Kidney capillary endothelial cell (primary cell): ENCODE data around the gene CWC27.
"Not testable (repeated sequence)": the region's sequence is repeated elsewhere in the genome, so short reads cannot be mapped to it uniquely, and the experiment has no call there.

Experiments used
- DNase-seq: peaks from one replicate; pipeline ENCODE4 v3.0.0-alpha.2; 2018; ENCODE audit warnings: low spot score

The CWC27 gene

DNA sequence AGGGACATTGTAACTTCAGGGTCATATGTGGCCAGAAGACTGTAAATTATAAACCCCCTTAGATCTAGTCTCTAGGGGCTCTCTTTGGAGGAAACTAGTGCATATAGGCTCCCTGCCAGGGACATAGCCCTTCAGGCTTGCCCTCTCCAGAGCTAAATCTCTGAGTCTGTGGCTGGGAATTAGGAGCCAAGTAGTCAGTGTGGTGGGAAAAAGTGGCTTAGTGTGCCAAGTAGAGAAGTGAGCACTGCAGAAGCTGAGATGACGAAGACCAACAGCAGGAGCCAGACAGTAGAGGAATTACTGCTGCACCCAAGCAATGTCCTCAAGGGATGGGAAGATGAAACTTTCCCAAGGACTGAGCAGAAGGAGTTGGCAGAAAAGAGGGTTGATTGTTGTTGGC, 71.2 kb downstream of the CWC27 start:
- DNase-seq = no peak

GRCh38 chr5:64840958-64841357, 72.2 kb downstream of the CWC27 start:
- DNase-seq = no peak

DNA sequence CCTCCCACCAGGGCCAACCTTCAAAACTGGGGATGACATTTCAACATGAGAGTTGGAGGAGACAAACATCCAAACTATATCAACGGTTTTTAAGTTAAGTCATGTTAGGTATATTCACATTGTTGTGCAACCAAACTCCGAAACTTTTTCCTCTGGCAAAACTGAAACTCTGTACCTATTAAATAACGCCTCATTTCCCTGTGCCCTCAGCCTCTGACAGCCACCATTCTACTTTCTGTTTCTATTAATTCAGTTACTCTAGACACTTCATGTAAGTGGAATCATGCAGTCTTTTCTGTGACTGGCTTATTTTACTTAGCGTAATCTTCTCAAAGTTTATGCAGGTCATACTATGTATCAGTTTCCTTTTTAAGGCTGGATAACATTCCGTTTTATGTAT, 85.0 kb downstream of the CWC27 start:
- DNase-seq = no peak

DNA sequence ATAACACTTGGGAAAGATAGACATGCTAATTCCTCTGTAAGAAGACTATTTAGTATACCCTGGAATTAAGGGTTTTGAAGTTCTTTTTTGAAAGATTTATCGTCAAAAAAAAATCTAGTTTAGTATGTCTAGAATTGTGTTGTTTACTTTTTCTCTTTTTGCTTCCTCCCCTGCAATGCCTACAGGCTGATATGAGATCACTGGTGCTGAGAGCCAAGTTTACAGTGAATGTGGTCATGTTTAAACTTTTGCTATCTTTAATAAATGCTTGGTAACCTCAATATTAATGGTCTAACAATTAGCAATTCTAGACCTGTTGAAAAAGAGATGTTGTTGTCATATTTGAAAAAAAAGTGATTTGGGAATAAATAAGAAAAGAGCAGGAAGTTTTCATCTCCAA, 86.1 kb downstream of the CWC27 start:
- no peak for DNase-seq

DNA sequence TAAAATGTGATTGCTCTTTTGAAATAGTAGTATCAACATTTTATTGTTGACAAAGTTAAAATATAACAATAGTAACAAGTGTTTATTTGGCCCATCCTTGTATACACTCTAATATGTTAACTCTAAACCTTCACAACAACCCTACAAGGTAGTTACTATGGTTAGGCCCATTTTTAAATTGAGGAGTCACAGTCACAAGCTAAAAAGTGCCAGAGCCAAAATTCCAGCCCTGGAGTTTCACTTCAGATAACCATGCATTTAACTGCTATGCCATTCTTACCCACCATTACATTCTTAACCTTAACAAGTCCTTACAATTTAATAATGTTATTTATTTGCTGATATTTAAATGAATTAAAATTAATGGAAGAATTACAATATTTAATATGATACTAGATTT, 91.2 kb downstream of the CWC27 start:
- no peak for DNase-seq

- no peak for DNase-seq
Observed at GRCh38 chr5:64861281-64861680, 92.6 kb downstream of the CWC27 start.

- DNase-seq = no peak
Observed at GRCh38 chr5:64864171-64864570, 95.4 kb downstream of the CWC27 start.

DNA sequence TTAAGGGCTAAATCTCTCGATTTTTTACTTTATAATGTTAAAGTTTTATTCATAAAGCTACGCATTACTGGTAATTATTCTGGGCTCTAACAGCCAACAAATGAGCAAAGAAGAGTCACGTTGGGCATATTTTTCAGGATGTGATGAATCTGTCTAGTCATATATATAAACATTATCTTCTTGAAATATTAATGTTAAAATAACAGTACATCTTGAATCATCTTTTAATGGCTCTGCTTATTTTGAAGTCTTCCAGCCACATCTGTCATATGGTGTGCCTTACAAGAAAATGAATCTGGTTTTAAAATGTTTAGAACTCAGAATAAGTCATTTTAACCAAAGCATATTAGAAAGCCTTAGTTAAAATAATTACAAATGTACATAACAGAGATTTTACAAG, 96.9 kb downstream of the CWC27 start:
- DNase-seq = no peak

- peak; percentile 47 for DNase-seq
Observed at GRCh38 chr5:64869419-64869818, 100.7 kb downstream of the CWC27 start.

- DNase-seq = no peak
Observed at GRCh38 chr5:64872044-64872443, 103.3 kb downstream of the CWC27 start.

DNA sequence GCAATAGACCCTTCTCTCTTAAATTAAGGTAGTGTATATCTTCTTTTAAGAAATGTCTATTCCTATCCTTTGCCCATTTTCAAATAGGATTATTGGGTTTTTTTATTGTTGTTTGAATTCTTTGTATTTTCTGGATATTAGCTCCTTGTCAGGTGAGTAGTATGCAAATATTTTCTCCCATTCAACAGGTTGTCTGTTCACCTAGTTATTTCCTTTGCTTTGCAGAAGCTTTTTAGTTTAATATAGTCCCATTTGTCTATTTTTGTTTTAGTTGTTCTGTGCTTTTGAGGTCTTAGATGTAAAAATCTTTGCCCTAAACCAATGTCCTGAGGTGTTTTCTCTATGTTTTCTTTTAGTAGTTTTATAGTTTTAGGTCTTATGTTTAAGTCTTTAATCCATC, 104.7 kb downstream of the CWC27 start:
- no peak for DNase-seq

DNA sequence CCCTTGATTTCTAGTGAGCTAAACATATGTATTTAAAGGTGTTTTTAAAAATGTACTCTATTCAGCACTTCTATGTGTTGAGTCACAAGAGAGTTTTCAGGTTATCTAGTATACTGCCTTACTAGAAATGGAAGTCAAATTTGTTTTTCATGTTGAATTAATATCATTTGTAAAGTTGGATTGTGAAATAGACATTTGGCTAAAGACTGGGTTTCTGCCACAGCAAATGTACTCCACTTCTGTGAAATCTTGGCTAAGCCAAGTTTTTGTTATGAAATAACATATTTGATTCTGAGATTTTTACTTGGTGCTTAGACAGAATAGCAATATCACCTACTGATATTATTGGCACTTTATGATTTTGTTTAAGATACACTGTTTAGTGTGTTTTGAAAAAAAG, 106.0 kb downstream of the CWC27 start:
- DNase-seq = no peak

DNA sequence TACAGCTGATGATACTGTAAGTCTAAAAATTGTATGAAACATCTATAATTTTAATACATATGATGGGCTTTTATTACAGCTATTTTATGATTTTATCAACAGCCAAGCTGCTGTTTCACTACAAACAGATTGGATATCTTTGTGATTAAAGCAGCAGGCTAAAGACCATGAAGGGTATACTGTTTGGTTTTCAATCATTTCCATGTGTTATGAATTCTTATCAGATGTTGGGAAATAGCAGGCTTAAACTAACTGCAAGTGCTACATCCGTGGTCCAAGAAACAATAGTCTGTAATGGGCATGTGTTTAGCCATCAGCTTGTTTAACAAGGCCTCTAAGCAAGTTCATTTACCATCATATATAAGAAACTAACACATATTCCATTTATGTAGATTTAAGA, 107.5 kb downstream of the CWC27 start:
- DNase-seq = no peak

- DNase-seq = no peak
Observed at GRCh38 chr5:64880821-64881220, 112.1 kb downstream of the CWC27 start.

GRCh38 chr5:64883912-64884311, 115.2 kb downstream of the CWC27 start:
- DNase-seq = no peak

- DNase-seq = no peak
Observed at GRCh38 chr5:64884541-64884940, 115.8 kb downstream of the CWC27 start.

DNA sequence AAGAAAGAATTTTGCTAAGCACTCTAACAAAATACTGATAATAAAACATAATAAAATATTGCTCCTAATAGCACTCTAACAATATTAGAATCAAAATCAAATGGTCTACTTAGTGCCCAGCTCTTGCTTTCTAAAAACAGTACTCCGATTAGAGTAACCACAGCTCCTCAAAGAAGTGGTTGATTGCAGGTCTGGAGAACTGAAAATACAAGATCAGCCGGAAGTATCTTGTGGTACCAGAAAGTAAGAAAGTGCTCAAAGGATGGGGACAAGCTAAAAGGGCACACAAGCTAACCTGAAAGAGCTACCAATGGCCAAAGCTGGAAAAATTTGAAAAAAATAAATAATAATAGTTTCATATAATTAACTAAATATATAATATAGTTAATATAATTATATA, 119.2 kb downstream of the CWC27 start:
- DNase-seq = no peak

- DNase-seq = no peak
Observed at GRCh38 chr5:64895748-64896147, 127.0 kb downstream of the CWC27 start.

DNA sequence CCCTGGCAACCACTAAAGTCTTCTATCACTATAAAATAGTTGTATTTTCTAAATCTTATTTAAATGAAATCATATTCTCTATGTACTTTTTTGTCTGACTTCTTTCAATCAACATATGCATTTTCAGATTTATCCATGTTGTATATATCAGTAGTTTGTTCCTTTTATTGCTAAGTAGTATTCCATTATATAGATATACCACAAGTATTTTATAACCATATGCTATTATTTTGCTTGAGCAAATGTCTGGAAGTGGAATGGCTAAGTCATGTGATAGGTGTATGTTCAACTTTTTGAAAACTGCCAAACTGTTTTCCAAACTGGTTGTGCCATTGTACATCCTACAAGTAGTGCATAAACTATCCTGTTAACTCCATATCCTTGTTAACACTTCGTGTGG, 131.1 kb downstream of the CWC27 start:
- DNase-seq = no peak

DNA sequence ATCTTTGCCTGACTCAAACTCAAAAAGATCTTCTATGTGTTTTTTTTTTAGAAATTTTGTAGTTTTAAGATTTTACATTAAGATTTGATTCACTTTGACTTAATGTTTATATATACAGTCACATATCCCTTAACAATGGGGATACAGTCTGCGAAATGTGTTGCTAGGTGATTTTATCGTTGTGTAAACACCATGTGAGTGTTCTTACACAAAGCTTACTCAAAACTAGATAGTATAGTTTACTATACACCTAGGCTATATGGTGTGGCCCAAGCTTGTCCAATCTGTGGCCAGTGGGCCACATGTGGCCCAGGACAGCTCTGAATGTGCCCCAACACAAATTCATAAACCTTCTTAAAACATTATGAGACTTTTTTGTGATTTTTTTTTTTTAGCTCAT, 131.9 kb downstream of the CWC27 start:
- DNase-seq = no peak

DNA sequence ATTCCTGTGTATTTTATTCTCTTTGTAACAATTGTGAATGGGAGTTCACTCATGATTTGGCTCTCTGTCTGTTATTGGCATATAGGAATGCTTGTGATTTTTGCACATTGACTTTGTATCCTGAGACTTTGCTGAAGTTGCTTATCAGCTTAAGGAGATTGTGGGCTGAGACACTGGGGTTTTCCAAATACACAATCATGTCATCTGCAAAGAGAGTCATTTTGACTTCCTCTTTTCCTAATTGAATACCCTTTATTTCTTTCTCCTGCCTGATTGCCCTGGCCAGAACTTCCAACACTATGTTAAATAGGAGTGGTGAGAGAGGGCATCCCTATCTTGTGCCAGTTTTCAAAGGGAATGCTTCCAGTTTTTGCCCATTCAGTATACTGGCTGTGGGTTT, 138.7 kb downstream of the CWC27 start:
- not testable (repeated sequence) for DNase-seq

DNA sequence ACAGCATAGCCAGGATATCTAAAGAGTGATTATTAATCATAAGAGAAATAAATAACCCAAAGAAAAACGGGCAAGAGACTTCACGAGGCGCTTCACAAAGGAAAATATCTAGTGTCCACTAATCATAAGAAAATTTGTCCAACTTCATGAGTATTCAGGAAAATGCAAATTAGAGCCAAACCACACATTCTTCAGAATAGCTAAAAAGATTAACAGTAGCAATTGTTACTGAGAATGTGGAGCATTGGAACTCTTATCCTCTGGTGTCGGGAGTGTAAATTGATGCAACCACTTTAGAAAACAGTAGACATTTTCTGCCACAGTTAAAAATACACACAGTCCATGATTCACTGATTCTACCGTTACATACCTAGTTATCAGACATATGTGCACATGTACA, 145.7 kb downstream of the CWC27 start:
- DNase-seq = no peak

DNA sequence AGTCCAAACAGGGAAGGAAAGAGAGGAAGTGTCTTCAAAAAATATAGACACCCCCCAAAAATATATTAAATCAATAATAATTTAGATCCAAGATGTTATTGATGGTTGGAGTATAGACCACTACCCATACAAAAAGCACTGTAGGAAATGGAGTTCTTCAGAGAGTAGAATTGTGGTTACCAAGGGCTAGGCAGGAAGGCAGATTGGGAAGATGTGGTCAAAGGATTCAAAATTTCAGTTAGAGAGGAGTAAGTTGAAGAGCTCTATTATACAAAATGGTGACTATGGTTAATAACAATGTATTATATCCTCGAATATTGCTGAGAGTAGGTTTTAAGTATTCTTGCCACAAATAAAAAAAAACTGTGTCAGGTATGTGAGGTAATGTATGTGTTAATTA, 149.4 kb downstream of the CWC27 start:
- DNase-seq = no peak

DNA sequence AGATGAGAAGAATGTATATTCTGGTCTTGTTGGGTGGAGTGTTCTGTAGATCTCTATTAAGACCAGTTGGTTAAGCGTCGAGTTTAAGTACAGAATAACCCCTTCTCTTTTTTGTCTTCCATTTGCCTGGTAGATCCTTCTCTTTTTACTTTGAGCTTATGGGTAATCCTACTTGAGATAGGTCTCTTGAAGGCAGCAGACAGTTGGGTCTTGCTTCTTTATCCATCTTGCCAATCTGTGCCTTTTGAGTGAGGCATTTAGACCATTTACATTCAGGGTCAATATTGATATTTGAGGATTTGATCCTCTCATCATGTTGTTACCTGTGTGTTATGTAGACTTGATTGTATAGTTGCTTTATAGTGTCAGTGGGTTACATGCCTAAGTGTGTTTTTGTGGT, 152.7 kb downstream of the CWC27 start:
- no peak for DNase-seq

- no peak for DNase-seq
Observed at GRCh38 chr5:64923151-64923685, 154.5 kb downstream of the CWC27 start.
